HG02981 (cell line): Measurements from ENCODE around the gene SIPA1L3.

ENCODE experiments used
- ATAC-seq: cut with Tn5 transposase; IDR thresholded peaks from one replicate; pipeline ENCODE4 v1.9.1; 2021; ENCODE audit warnings: mild to moderate bottlenecking, moderate library complexity; ENCODE audit not compliant: unreplicated experiment

Gene SIPA1L3

DNA sequence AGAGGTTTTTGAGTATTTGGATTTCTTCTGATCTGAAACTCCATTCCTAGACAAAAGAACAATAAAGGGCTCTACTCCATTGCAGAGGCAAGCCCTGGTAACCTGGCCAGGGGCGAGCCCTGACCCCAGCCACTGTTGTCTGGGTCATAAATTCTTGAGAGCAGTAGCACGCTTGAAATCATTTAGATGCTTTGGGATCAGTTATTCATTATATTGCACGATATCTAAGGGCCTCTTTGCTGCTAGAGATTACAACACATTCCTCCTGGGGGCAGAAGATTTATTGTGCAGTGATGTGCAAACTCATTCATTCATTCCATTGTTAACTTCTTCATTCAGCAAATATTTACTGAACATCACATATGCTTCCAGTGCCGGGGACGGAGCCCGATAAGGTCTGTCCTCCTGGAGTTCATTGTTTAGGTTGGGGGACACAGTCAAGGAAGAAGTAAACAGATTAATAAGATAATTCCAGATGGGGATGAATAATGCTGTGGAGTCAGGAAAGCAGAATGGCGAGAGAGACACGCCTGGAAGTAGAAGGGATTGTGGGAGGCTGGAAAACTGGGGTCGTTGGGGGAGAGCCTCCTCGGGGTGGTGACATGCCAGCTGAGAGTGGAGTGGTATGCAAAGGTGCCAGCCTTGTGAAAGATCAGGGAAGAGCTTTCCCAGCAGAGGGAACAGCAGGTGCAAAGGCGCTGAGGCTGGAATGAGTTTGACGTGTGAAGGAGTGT is 34.9 kb downstream of the SIPA1L3 start:
- no peak for ATAC-seq

DNA sequence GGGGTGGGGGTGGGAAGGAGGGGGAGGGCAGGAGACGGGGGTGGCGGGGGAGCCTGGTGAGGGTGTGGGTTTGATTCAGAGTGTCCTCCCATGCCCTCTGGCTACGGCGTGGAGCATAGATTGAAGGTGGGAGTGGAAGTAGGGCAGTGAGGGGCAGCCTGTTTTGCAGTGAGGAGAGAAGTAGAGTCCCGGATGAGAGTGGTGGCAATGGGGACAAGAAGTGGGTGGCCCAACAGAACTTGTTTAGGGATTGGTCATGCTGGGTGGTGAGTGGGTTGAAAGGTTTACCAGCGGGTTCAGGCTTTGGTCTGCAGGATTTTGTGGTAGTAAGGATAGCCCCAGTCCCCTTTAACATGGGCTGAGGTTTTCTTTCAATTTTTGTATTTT is 35.5 kb downstream of the SIPA1L3 start:
- no peak for ATAC-seq

DNA sequence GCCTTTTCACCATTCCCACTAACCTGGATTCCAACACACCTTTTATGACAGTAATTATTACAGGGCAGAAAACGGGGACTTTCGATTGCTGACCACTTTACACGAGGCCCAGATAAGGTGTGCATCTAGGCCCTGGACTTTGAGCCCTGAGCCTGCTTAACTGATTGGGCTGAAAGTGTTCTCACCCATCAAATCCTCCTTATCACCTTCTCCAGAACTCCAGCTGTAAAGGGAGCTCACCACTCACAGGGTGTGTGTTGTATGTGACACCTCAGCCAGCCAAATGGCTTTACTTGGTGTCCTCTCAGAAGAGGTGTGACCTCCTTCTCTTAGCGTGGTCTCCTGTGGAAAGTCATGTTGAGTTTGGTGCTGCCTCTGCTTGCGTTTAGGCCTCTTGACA is 36.5 kb downstream of the SIPA1L3 start:
- ATAC-seq, result no peak

DNA sequence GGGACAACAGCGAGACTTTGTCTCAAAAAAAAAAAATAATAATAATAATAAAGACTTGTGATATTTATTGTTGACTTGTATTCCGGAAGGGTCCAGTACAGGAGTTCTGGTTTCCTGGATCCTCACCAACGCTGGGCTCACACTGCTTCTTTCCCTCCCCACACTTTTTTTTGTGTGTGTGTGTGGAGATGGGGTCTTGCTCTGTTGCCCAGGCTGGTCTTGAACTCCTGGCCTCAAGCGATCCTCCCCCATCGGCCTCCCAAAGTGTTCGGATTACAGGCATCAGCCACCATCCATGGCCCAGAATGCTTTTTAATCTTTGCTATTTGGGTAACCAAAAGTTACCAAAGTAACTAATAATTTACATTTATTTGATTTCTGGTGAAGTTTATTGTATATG is 39.1 kb downstream of the SIPA1L3 start:
- no peak for ATAC-seq

DNA sequence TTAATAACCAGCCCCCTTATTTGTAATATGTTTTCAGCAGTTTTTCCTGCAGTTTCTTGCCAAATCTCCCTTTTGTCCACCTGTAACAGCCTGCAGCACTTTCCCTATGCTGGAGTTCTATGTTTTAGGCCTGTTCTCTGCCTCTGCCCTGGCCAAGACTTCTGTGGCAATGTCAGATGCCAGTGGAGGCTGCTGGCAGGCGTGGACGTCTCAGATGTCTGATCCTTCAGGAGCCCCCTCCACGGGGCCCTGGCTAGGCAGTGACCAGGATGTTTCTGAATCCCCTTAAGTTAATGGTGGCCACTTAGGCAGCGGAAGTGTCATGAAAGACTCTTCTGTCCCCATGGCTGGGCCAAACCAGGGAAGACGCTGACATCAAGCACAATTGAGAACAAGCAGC is 40.8 kb downstream of the SIPA1L3 start:
- no peak for ATAC-seq

DNA sequence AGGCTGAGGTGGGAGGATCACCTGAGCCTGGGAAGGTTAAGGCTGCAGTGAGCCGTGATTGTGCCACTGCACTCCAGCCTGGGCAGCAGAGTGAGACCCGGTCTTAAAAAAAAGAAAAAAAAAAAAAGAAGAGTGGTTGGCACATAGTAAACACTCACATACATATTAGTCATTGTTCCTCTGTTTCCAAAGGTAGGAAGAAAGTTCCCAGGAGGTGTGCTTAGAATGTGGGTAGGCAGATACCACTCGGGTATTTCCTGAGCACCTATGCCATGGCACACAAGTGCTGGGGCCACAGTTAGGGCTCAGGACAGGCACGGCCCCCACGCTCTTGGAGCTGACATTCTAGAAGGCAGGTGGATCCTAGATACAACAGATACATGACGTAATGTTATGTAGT is 41.4 kb downstream of the SIPA1L3 start:
- ATAC-seq, result no peak

DNA sequence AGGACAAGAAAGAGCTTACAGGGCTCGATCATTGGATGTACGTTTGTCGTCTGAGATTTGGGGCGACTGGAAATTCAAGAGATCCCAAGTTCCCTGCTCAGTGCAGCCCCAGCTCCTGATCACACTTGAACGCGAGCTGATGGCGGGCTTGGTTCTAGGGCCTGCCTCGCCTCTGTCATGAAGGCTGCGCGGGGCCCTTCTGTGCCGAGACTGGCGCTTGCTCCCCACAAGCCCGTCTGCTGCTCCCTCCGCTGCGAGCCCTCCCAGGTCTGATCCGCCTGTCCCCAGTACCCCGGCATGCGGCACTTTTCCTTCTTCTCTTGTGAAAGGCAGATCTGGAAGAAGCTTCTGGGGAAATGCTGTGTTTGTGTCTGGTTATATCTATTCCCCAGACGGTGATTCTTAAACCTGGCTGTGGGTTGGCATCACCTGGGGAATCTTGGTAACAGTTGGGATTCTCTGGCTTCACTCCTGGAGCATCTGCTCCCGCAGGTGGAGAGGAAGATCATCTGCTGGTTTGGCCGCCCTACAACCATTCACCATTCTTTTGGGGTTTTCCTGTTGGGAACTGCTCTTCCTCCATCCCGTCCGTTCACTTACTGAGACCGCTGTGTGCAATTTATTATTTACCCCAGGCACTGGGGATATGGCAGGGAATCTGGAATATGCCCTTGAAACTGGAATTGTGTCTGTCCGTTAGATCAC is 43.6 kb downstream of the SIPA1L3 start:
- ATAC-seq, result no peak

DNA sequence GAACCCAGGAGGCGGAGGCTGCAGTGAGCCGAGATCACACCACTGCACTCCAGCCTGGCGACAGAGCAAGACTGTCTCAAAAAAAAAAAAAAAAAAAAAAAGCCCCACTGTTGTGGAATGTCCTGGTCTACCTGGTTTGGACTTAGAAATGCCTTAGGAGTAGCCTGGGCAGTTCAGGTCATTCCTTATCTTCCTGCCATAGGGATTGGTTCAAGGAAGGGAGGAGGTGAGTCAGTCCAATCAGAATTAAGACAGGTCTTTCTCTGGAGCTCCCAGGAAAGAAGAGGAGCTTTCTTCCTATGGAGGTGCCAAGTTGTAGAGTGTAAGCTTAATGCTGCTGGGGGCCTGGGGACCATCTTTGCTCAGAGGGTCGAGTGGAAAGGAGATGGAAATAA is 44.8 kb downstream of the SIPA1L3 start:
- ATAC-seq, result no peak

DNA sequence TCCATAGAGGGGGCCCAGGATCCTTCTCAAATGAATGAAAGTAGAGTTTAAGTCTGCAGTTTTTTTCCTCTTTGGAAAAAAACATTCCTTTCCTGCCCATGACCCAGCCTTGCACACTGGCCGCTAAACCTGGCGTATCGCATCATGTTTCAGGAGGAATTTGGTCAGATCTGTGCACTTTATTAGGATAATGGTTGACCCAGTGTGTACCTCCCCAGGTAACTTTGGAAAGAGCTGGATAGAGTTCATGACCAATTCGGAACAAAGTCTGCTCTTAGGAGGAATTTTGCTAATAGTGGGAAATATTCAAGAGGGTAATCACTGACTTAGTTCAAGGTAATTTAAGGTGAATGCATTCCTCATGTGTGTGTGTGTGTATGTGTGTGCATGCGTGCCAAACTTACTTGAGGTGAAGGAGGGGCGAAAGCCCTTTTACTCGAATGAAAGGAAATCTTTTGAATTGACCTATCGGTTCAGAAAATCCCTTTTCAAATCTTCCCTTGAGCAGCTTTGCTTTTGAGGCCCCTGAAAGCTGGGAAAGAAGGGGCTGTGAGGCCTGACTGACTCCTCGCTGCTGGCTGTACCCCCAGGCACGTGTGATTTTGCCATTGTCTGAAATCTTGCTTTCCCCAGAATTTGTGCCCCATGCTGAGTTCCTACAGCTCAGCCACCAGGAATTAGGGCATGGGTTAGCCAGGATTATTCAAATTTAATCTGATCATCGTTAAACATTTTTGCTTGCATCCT is 46.3 kb downstream of the SIPA1L3 start:
- ATAC-seq, result no peak

DNA sequence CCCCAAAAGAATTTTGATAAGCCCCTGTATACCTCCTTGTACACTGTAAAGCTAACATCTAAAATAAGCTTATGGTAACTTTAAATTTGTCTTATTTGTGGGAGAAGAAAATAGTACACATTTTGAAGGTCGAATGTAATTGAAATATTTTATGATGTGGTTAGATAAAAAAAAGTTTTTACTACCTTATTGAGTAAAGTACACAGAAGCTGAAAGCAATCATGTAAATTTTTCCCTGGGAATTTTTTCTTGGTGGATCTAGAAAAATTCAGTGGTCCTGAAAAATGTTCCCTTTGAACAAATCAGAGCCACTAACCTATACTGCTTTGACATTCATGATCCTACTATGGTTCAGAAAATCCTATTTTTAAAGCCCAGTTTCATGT is 46.9 kb downstream of the SIPA1L3 start:
- ATAC-seq, result no peak

DNA sequence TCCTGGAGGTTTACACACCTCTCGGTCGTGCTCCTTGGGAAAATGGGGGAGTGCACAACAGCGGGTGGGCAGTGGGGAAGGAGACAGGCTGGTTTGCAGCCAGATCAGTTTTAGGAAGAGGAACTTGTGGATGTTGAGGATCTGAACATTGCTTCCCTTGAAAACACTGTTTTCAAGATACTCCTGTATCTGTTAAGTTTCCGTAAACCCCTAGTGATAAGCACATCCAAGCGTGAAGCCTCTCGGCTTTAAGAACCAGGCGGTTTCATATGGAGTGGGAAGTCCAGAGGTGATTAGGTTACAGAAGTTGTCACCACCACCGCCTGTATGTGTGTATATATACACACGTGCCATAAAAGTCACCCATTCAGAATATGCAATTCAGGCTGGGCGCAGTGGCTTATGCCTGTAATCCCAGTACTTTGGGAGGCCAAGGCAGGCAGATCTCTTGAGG is 47.4 kb downstream of the SIPA1L3 start:
- no peak for ATAC-seq

DNA sequence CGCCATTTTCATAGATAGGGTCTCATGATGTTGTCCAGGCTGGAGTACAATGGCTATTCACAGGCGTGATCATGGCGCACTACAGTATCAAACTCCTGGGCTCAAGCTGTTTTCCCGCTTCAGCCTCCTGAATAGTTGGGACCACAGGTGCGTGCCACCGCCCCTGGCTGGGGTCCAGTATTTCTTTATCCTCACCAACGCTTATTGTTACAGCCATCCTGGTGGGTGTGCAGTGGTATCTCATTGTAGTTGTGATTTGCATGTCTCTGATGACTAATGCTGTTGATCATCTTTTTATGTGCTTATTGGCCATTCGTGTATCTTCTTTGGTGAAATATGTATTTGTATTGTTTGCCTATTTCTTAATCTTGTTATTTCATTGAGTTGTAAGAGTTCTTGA is 49.0 kb downstream of the SIPA1L3 start:
- ATAC-seq, result no peak

DNA sequence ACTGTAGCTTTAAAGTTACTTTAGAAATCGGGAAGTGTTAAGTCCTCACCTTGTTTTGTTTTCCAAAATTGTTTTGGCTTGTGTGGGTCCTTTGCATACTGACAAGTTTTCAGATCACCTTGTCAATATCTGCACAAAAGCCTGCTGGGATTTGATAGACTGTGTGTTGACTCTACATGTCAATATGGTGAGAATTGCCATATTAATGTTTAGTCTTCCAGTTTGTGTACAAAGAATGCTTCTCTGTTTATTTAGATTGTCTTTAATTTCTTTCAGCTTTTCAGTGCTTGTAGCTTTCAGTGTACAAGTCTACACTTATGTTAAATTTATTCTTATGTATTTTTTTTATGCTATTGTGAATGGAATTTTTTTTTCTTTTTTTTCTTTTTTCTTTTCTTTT is 50.2 kb downstream of the SIPA1L3 start:
- no peak for ATAC-seq

DNA sequence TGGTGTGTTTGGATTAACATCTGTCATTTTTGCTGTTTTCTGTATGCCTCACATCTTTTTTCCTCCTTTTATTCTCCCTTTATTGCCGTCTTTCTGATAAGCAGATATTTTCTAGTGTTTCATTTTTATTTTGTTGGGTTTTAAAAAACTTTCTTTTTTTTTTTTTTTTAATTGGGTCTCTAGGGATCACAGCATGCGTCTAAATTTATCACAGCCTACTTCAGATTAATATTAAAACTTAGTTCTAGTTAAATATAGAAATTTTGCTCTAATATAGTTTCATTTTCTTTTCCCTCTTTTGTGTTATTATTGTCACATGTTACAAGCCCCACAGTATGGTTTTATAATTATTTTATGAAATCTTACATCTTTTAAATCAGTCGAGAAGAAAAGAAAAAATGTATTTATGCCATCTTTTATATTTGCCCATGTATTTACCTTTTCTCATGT is 52.7 kb downstream of the SIPA1L3 start:
- no peak for ATAC-seq

DNA sequence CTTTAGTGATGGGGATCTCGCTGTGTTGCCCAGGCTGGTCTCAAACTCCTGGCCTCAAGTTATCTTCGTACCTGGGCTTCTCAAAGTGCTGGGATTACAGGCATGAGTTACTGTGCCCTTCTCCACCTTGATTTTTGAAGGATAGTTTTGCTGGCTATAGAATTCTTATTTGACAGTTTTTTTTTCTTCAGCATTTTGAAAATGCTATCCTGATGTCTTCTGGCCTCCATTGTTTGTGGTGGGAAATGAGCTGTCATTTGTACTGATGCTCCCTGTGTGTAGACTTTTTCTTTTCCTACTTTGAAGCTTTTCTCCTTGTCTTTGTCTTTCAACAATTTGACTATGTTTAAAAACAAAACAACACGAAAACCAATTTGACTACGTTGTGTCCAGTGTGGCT is 54.2 kb downstream of the SIPA1L3 start:
- no peak for ATAC-seq

DNA sequence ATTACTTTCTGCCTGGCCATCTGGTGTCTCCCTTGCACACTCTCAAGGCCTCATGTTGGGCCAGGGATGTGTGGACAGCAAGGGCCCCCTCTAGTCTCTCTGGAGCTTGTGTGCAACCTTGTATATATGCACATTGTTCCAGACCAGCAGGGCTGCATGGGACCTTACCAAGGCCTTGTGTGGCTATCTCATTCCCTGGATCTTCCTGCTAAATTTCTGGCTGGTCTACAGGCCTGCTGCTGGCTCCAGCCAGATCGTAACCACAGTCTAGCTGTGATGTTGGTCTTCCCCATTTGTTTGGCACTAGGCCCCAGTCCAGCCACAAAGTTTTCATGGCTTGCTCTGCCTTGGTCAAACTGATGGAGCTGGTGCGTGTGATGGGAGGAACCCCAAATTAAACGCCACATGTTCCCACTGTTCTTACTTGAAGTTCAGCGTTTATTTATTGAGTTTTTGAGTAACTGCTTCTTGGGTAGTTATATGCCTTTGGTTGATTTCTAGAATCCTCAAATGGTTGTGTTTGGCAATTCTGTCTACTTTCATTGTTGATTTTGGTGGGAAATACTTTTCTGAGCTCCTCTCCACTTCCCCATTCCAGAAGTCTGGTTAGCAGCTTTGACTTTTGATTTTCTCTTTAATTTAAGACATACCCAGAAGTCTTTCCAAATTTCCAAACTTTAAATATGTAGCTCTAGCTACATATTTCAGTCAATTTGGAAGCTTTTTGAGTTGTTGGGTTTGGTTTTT is 56.4 kb downstream of the SIPA1L3 start:
- ATAC-seq, result no peak

DNA sequence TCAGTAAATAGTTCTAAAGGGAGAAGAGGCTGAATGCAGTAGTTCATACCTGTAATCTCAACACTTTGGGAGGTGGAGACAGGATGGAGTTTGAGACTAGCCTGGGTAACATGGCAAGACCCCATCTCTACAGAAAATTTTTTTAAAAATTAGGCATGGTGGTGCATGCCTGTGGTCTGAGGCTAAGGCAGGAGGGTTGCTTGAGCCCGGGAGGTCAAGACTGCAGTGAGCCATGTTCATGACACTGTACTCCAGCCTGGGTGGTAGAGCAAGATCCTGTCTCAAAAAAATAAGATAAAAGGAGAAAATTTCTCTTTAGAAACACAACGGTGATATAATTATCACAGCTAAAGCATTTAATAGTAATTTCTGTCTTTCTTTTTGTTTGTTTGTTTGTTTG is 57.1 kb downstream of the SIPA1L3 start:
- ATAC-seq, result no peak

DNA sequence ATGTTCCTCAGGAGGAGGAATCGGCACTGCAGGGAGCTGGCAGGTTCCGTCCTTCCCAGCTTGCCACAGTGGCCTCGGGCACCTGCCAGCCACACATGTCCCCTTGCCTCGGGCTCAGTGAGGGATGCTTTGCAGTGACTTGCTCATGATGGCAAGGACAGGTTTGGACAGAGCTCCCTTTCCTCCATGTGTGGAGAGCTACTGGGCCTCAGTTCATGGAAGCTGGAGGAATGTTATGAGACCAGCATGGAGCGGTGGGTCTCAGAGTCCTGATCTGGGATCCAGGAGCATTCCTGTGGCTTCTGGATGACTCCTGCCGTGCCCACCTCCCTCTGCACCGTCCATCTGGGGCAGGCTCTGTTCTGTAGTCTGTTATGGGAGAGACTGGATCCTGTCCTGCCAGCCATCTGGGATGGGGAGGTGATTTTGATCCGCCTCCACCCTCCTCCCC is 59.2 kb downstream of the SIPA1L3 start:
- no peak for ATAC-seq

DNA sequence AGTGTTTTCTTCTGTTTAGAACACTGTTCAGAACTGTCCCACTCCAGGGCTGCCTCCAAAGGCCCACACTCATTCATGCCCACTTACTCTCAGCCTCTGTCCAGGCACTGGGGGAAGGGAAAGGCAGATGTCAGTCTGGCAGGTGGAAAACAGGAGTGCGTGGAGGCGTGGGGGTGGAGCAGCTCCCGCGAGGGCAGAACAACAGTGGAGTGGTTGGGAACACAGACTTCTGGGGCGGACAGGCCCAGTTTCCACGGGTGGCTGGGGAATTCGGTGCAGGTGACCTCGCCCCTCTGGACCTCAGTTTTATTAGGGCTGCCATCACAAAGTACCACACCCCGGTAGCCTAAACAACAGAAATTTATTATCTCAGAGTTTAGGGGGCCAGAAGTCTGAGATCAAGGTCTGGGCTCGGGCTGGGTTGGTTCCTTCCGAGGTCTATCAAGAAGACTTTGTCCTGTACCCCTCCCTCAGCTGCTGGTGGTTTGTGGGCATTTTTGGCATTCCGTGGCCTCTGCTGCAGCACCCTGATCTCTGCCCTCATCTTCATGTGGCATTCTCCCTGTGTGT is 59.7 kb downstream of the SIPA1L3 start:
- ATAC-seq, result no peak

DNA sequence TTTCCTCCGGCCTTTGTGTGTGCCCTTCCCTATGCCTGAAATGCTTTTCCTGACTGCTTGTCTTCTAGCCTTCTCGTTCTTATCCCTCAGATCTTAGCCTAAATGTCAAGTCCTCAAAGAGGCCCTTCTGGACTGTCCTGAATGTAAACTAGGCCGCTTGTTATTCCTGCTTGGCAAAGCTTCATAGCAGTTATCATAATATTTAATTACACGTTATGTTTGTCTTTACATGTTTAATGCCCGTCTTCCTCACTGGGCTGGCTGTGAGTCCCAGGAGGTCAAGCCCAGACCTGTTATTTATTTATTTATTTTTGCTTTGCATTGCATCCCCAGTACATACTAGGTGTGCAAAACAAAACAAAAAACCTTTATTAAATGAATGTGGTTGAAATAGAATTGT is 62.7 kb downstream of the SIPA1L3 start:
- no peak for ATAC-seq

DNA sequence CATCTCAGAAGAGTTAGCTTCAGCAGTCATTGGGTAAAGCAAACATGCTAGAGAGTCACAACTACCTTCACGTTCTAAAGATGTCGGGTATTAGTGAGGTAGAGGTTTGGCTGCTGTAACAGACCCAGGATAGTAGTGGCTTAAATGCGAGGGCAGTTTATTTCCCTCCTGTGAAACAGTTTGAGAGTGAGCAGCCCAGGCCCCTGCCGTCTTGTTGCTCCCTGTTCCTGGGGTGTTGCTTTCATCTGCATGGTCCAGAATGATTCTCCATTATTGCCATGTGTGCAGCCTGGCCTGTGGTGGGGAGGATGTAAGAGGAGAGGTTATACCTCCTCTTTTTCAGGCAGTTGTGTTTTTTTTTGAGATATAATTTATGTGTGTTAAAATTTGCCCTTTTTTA is 63.7 kb downstream of the SIPA1L3 start:
- no peak for ATAC-seq
